PC-9 (cell line): ENCODE measurements around the gene SDK1. TPM values are rescaled to one million over a fixed set of nuclear protein-coding genes. Genes with fewer than 3 reads are reported as not detected.

Experiments used
- BruUV-seq: library from RNA; stranded (reverse); fragments of 400-500 nt; replicated peaks from 2 replicates; lab custom pipeline; 2021; lab: Mats Ljungman, UMichigan
- CTCF ChIA-PET: fragments of 300-600 bp; sonication (Branson Sonifier 250); formaldehyde crosslinking; loops from one replicate; lab custom pipeline; 2022; ENCODE audit warnings: antibody characterized with exemption; lab: Charles Lee
- POLR2A ChIA-PET: fragments of 300-600 bp; sonication (Branson Sonifier 250); formaldehyde crosslinking; loops from one replicate; lab custom pipeline; 2022; ENCODE audit warnings: antibody characterized with exemption; ENCODE audit not compliant: unreplicated experiment; lab: Charles Lee
- DNase-seq, 2 experiments: peaks; one replicate each; pipeline versions ENCODE4 v3.0.0 to v3.0.0-alpha.2; 2015 to 2022; ENCODE audit warnings: mixed read lengths in 1 of 2
- H2AFZ ChIP-seq: fragments of 200-600 bp; sonication (generic); 2 replicates; pipeline ENCODE4 v1.8.1; 2017; ENCODE audit warnings: antibody characterized with exemption
- H3F3A ChIP-seq: fragments of 200-600 bp; sonication (generic); 2 replicates; pipeline ENCODE4 v1.8.1; 2017; ENCODE audit warnings: antibody characterized with exemption, mild to moderate bottlenecking, low read depth; ENCODE audit not compliant: insufficient read depth
- H3K27ac ChIP-seq: fragments of 200-600 bp; sonication (generic); 2 replicates; pipeline ENCODE4 v1.6.1; 2016; ENCODE audit warnings: mixed run types
- H3K27me3 ChIP-seq: fragments of 200-600 bp; sonication (generic); 2 replicates; pipeline ENCODE4 v1.6.1; 2016; ENCODE audit warnings: low read depth, mixed run types; ENCODE audit not compliant: insufficient read depth
- H3K36me3 ChIP-seq: fragments of 200-600 bp; sonication (generic); 2 replicates; pipeline ENCODE4 v1.6.1; 2016; ENCODE audit warnings: low read depth, mixed run types
- H3K4me1 ChIP-seq: fragments of 200-600 bp; sonication (generic); replicated peaks from 2 replicates; pipeline ENCODE4 v1.6.1; 2016; ENCODE audit warnings: mixed run types; ENCODE audit not compliant: insufficient read depth
- H3K4me2 ChIP-seq: fragments of 200-600 bp; sonication (generic); 2 replicates; pipeline ENCODE4 v1.6.1; 2017; ENCODE audit warnings: mixed run types
- H3K4me3 ChIP-seq: fragments of 200-600 bp; sonication (generic); 2 replicates; pipeline ENCODE4 v1.6.1; 2016; ENCODE audit warnings: mixed run types
- H3K79me2 ChIP-seq: fragments of 200-600 bp; sonication (generic); 2 replicates; pipeline ENCODE4 v1.6.1; 2017; ENCODE audit warnings: low read depth, mixed run types
- H3K9me2 ChIP-seq: fragments of 200-600 bp; sonication (generic); 2 replicates; pipeline ENCODE4 v1.8.1; 2017; ENCODE audit warnings: mild to moderate bottlenecking; ENCODE audit not compliant: insufficient read depth
- H3K9me3 ChIP-seq: fragments of 200-600 bp; sonication (generic); 2 replicates; pipeline ENCODE4 v1.8.1; 2016; ENCODE audit warnings: low read depth; ENCODE audit not compliant: insufficient read depth
- H4K20me1 ChIP-seq: fragments of 200-600 bp; sonication (generic); 2 replicates; pipeline ENCODE4 v1.8.1; 2017; ENCODE audit not compliant: insufficient read depth
- EZH2 ChIP-seq: fragments of 200-600 bp; sonication (generic); IDR thresholded peaks from 2 replicates; pipeline ENCODE4 v1.8.0; 2017; ENCODE audit warnings: antibody characterized with exemption, low read depth
- intact Hi-C: fragments of 100-400 bp; cut with micrococcal nuclease; formaldehyde crosslinking; loops from one replicate; pipeline ENCODE4 v1.10.0; 2022; ENCODE audit not compliant: unreplicated experiment
- total RNA-seq: library from RNA; stranded (reverse); gene quantifications from 2 replicates; pipeline ENCODE4 v1.2.3, GENCODE V29; 2021
- TF ChIP-seq, protein P1 (sequence below): fragments of 200-600 bp; sonication (generic); conservative IDR thresholded peaks from 2 replicates; pipeline ENCODE4 v1.6.1; 2017; ENCODE audit warnings: mixed run types, antibody characterized with exemption, mild to moderate bottlenecking, moderate library complexity

The SDK1 gene
- total RNA-seq, 1 experiment from 2014 or later, result not detected

DNA sequence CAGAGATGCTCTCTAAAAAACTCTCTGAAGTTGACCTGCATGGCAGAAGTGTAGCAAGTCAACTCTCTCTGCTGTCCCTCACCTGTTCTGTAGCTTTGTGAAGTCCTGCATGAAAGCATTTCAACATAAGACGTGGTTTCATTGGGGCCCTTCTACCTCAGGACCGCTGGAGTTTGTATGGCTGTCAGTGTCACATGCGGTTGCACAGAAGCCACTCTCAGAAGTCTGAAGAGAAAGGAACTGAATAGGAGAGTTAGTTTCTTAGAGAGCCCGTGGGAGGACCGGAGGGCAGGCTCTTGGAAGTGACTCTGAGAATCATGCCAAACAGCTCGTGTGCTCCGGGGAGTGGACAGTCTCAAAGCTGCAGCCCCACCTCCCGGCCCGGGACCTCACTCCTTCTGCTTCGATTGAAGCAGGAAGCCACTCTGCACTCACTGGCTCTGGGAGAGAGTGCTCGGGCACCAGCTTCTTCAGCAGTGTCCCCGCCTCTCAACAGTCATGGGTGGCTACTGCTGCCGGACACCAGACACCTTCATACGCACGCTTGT lies 486.7 kb downstream of the SDK1 start:
- Histone ChIP-seq H3K27me3 (peaks cover 76% of the 10 kb centered on the region), H3K9me2 (no peaks in the 10 kb centered on the region), H3K9me3 (no peaks in the 10 kb centered on the region), H3K4me2 (no peak overlapping the region), H3K4me1 (no peaks in the 10 kb centered on the region), H3K27ac (no peak overlapping the region), H2AFZ (no peak overlapping the region), H3K4me3 (no peak overlapping the region), H4K20me1 (no peaks in the 10 kb centered on the region), H3K36me3 (no peaks in the 10 kb centered on the region), H3K79me2 (no peaks in the 10 kb centered on the region), H3F3A (no peaks in the 10 kb centered on the region)
- intact Hi-C loops, result no loop called here
- ChIA-PET CTCF (no interaction called here), POLR2A (no interaction called here)
- BruUV-seq, result no TSS peak
- peak in 1 of 2 experiments; percentile 5 for DNase-seq
- TF ChIP-seq, protein P1, sequence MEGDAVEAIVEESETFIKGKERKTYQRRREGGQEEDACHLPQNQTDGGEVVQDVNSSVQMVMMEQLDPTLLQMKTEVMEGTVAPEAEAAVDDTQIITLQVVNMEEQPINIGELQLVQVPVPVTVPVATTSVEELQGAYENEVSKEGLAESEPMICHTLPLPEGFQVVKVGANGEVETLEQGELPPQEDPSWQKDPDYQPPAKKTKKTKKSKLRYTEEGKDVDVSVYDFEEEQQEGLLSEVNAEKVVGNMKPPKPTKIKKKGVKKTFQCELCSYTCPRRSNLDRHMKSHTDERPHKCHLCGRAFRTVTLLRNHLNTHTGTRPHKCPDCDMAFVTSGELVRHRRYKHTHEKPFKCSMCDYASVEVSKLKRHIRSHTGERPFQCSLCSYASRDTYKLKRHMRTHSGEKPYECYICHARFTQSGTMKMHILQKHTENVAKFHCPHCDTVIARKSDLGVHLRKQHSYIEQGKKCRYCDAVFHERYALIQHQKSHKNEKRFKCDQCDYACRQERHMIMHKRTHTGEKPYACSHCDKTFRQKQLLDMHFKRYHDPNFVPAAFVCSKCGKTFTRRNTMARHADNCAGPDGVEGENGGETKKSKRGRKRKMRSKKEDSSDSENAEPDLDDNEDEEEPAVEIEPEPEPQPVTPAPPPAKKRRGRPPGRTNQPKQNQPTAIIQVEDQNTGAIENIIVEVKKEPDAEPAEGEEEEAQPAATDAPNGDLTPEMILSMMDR, result no peak
- TF ChIP-seq EZH2, result no peak

DNA sequence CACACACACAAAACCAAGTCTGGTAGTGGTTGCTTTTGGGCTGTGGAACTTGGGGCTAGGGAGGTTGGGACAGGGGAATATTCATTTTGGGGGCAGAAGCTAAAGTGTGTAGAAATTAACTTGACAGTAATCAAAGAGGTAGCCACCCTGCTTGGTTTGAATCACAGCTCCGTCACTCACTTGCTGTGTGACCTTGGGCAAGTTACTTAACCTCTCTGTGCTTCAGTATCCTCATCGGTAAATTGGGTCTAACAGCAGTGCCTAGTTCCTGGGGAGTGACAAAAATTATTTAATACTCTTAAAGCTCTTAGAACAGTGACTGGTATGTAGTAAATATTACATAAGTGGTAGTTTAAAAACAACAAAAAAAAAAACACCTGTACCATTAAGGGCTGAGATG lies 489.8 kb downstream of the SDK1 start:
- ChIA-PET POLR2A (no interaction called here), CTCF (no interaction called here)
- Histone ChIP-seq H4K20me1 (no peaks in the 10 kb centered on the region; the same call in 1 of the 2 replicates), H2AFZ (no peak overlapping the region), H3K9me2 (no peaks in the 10 kb centered on the region), H3K27ac (no peak overlapping the region), H3K36me3 (no peaks in the 10 kb centered on the region), H3K4me2 (no peak overlapping the region), H3K9me3 (no peaks in the 10 kb centered on the region), H3F3A (no peaks in the 10 kb centered on the region), H3K79me2 (no peaks in the 10 kb centered on the region), H3K4me3 (no peak overlapping the region), H3K4me1 (no peaks in the 10 kb centered on the region), H3K27me3 (peaks cover 97% of the 10 kb centered on the region)
- TF ChIP-seq, protein P1, result no peak
- TF ChIP-seq EZH2, result no peak
- no peak for DNase-seq
- BruUV-seq, result no TSS peak
- intact Hi-C loops, result no loop called here

DNA sequence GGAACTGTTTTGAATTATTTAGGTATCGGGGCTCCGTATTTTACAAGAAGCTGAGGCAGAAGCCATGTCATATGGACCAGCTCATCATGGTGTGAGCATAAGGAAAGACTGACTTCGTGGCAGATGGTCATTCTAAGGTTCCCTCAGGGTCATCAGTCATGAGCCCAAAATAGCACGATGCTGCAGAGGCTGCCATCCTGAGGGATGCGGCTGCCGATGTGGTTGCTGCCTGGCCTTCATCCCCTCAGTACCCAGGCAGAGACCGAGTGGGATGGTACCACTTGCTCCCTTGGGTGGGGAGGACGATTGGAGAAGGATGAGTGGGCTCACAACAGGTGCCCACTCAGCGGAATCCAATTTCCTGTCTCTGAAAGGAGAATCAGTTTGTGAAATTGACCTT lies 490.3 kb downstream of the SDK1 start:
- Histone ChIP-seq H3K27ac (no peak overlapping the region), H3K9me3 (no peaks in the 10 kb centered on the region), H3K4me3 (no peak overlapping the region), H3K9me2 (no peaks in the 10 kb centered on the region), H3K27me3 (peaks cover 97% of the 10 kb centered on the region), H3F3A (no peaks in the 10 kb centered on the region), H3K36me3 (no peaks in the 10 kb centered on the region), H4K20me1 (no peaks in the 10 kb centered on the region; the same call in 1 of the 2 replicates), H3K4me1 (no peaks in the 10 kb centered on the region), H3K4me2 (no peak overlapping the region), H3K79me2 (no peaks in the 10 kb centered on the region), H2AFZ (no peak overlapping the region)
- ChIA-PET CTCF (no interaction called here), POLR2A (no interaction called here)
- DNase-seq, result no peak
- intact Hi-C loops, result no loop called here
- no TSS peak for BruUV-seq
- TF ChIP-seq EZH2, result no peak
- TF ChIP-seq, protein P1, result no peak
